GM10248 (cell line): Measurements from ENCODE around the gene WFDC8.

Source experiments
- CTCF ChIA-PET: fragments of 300-600 bp; sonication (Branson Sonifier 250); formaldehyde crosslinking; extraction: SDS; loops from one replicate; lab custom pipeline; 2021; ENCODE audit warnings: antibody characterized with exemption; lab: Yijun Ruan, JAX
- POLR2A ChIA-PET: fragments of 350-650 bp; sonication (Branson Sonifier 250); formaldehyde crosslinking; extraction: SDS; loops from one replicate; lab custom pipeline; 2020; ENCODE audit warnings: antibody characterized with exemption; lab: Yijun Ruan, JAX
- DNase-seq: peaks from one replicate; pipeline ENCODE4 v3.0.0; 2012; ENCODE audit errors: extremely low spot score
- TF ChIP-seq, protein P1 (sequence below): IDR thresholded peaks from 2 replicates; pipeline ENCODE4 v1.5.1; 2012; ENCODE audit warnings: mild to moderate bottlenecking, low read depth; ENCODE audit errors: extremely low read depth, missing control alignments, control extremely low read depth

The WFDC8 gene

DNA sequence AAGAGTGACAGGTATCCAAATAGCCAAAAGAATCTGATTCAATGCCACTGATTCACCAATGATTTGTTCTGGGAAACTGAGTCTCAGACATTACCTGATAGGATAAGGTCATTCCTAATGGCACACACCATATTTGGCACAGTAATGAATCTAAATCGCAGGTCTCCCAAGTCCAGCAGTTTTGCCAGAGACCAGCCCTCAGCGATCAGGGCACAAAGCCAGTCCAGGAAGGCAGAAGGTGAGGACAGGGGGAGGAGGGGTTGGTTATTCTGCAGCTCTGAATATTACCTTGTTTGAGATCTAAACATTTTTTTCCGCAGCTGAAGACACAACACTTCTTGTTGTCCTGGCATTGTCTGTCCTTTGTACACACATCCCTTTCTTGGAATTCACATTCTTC, 33.7 kb downstream of the WFDC8 start:
- TF ChIP-seq, protein P1, sequence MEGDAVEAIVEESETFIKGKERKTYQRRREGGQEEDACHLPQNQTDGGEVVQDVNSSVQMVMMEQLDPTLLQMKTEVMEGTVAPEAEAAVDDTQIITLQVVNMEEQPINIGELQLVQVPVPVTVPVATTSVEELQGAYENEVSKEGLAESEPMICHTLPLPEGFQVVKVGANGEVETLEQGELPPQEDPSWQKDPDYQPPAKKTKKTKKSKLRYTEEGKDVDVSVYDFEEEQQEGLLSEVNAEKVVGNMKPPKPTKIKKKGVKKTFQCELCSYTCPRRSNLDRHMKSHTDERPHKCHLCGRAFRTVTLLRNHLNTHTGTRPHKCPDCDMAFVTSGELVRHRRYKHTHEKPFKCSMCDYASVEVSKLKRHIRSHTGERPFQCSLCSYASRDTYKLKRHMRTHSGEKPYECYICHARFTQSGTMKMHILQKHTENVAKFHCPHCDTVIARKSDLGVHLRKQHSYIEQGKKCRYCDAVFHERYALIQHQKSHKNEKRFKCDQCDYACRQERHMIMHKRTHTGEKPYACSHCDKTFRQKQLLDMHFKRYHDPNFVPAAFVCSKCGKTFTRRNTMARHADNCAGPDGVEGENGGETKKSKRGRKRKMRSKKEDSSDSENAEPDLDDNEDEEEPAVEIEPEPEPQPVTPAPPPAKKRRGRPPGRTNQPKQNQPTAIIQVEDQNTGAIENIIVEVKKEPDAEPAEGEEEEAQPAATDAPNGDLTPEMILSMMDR: no peak
- CTCF ChIA-PET: interaction anchor here (0.8 to 0.9 kb wide), 2 partner anchors 11 to 226 kb away, joined by 3 to 4 read pairs; no protein-coding TSS in a partner anchor
- POLR2A ChIA-PET: no interaction called here
- DNase-seq: no peak

DNA sequence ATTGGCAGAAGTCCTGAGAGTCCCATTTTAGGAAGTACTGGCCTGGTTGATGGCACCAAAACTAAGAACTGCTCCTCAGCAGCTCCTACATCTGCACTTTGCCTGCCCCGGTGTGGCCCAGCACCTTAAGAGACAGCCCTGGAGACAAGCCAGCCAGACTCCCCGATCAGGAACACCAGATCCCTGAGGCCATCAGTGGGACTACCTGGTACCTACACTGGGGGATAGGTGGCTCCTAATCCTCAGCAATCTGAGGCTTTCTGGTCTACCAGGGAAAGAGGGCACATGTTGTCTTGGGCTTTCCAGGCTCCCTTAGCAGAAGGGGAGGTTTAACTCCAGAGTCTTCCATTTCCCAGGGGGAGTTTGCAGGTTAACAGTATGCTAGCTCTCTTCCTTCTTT, 39.7 kb downstream of the WFDC8 start, which contains the start of gene WFDC6:
Gene WFDC6 (minus strand): TSS at position 101 of the 400 bp plus-strand sequence. CDS start 75 bp downstream, at position 26.
- POLR2A ChIA-PET: no interaction called here
- TF ChIP-seq, protein P1: no peak
- CTCF ChIA-PET: interaction anchor here (0.9 to 1.4 kb wide), 2 partner anchors 21 to 232 kb away, joined by 3 read pairs; no protein-coding TSS in a partner anchor
- DNase-seq: no peak

DNA sequence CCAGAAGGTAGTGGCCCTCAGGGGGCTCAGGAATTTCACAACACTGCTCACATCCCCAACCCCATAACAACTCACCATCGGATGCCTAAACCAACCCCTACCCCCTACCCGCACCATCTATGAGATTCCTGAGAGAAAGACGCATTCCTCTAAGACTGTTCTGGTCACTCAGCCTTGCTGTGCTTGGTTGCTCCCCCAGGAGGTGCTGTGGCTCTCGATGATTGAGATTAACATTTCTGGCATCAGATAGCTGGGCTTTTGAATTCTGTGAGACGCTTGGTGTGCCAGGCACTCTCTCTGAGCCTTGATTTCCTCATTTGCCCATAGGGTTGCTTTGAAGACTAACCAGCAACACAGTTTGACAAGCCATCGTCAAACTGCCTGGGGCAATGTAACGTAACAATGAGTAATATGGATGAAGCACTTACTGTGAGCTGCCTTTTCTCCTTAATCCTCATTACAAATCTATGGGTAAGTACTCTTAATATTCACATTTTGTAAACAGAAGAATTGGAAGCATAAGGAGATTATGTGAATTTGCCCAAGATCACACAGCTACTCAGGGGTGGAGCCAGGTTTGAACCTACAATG, 40.8 kb downstream of the WFDC8 start:
- ChIA-PET CTCF (no interaction called here), POLR2A (no interaction called here)
- DNase-seq: no peak
- TF ChIP-seq, protein P1: no peak

DNA sequence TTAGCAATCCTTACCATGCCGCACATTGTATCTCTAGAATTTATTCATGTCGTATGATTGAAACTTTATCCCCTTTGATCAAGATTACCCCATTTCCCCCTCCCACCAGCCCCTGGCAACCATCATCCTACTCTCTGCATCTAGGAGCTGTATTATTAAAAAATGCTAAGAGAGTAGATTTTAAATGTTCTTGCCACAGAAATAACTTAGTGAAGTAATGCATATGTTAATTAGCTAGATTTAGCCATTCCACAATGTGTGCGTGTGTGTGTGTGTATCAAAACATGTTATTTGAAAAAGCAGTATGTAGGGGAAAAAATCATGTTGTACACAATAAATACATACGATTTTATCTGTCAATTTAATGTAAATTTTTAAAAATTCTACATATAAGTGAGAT, 51.8 kb downstream of the WFDC8 start:
- no peak for DNase-seq
- ChIA-PET POLR2A (no interaction called here), CTCF (no interaction called here)
- TF ChIP-seq, protein P1: no peak

DNA sequence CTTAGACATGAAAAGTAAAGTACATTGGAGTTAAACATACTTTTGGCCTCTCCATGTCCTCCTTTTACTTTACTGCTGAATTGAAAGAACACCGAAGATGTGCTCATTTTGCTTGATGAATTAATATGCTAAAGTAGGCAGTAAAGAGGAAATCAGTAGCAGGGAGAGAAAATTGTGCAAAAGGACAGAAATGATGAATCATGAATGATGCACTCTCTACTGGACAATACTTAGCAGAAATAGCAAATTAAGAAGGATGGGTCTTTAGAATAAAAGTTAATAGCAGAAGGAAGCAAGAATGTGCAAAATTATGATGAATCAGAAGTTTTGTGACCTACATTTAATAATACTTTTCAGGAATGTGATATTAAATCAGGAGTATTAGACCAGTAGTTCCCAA, 55.3 kb downstream of the WFDC8 start:
- ChIA-PET POLR2A (no interaction called here), CTCF (interaction anchor here (1.1 kb wide), 1 partner anchor 39 kb away, joined by 3 read pairs; no protein-coding TSS in a partner anchor)
- no peak for DNase-seq
- TF ChIP-seq, protein P1: no peak

DNA sequence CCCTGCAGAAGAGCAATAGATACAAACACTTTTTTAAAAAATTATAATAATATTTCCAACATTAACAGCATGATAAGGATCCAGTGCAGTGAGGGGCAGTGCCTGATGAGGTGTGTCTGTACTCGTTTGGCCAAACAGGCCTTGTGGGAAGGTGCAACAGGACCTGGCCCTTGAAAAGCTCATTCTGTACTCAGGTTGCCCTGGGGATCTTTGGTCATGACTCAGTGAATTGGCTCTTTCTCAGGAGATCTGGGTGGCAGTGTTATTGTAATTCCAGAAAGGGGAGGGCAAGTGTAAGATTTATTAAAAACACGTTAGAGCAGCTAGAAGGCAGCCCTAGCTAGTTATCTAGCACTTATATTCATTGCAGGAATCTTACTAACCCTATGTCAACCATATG, 60.8 kb downstream of the WFDC8 start:
- TF ChIP-seq, protein P1: no peak
- ChIA-PET POLR2A (no interaction called here), CTCF (interaction anchor here (0.8 to 1.3 kb wide), 3 partner anchors 52 to 253 kb away, joined by 3 to 6 read pairs (median 3); no protein-coding TSS in a partner anchor)
- no peak for DNase-seq
